Measurements from ENCODE around the gene SLC51B. TPM values are rescaled to one million over a fixed set of nuclear protein-coding genes. Genes with fewer than 3 reads are reported as not detected.
"Not testable (repeated sequence)": the region's sequence is repeated elsewhere in the genome, so short reads cannot be mapped to it uniquely, and the experiment has no call there.

SLC51B gene
- 1 to 10 TPM in 10 of 12 donors, not detected in 2; 1.0 to 1.9 (median 1.4) TPM for polyA plus RNA-seq (ENCODE audit: insufficient read length in 12 of 12)
- long read RNA-seq, donor 1, transcript SLC51B-201 (4 exons, 940 nt): major isoform, 14 of 33 reads
- long read RNA-seq, donor 1, partial matches to known transcripts: 6 of 33 reads
- long read RNA-seq, donor 1, other reads (novel, unspliced or antisense): 13 of 33 reads
- long read RNA-seq, donor 2: 0 reads
- long read RNA-seq, donor 3: 0 reads
- long read RNA-seq, donor 4: 0 reads
- long read RNA-seq, donor 5, partial matches to known transcripts: 0 of 13 reads
- long read RNA-seq, donor 5, other reads (novel, unspliced or antisense): 13 of 13 reads
- long read RNA-seq, donor 6: 0 reads
- long read RNA-seq, donor 7: 0 reads
- long read RNA-seq, donor 8, partial matches to known transcripts: 0 of 10 reads
- long read RNA-seq, donor 8, other reads (novel, unspliced or antisense): 10 of 10 reads
- long read RNA-seq, donor 9: 0 reads
- long read RNA-seq, donor 10, partial matches to known transcripts: 0 of 9 reads
- long read RNA-seq, donor 10, other reads (novel, unspliced or antisense): 7 of 9 reads
- long read RNA-seq, donor 11, partial matches to known transcripts: 0 of 1 reads
- long read RNA-seq, donor 11, other reads (novel, unspliced or antisense): 0 of 1 reads

DNA sequence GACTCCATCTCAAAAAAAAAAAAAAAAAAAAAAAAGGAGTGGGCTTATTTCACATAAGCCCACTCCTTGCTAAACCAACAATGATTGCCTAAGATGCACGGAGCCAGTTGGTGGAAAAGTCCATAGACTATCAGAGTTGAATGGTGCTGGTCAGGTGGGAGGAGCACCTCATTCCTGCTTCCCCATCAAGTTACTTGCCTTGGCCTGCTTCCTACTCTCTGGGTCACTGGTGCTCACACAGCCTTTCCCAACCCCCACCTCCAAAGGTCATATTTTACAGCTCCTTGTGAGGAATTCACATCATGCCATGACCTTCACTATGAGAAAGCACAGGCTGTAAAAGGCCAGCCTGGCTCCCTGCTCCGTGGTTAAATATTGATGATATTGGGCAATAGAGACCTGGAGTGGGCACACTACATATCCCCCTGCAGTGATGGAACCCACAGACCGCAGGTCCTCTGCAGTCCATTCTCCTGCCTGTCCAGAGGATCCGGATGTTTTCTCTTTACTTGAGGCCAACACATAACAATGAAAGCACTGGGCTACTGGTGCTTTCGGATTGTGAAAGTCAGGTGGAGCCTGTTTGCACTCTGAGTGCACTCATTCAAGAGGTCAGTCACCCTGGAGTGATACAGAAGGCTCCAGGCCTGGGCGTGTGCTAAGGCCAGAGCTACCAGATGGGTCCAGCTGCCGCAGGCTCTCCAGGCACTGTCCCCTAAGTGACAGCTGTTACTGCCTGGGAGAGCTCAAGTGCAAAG, at the start of gene SLC51B:
SLC51B (plus strand) TSS at position 664 of the 758 bp plus-strand sequence. CDS start 4,618 bp downstream, outside the sequence.
- no peak for DNase-seq

DNA sequence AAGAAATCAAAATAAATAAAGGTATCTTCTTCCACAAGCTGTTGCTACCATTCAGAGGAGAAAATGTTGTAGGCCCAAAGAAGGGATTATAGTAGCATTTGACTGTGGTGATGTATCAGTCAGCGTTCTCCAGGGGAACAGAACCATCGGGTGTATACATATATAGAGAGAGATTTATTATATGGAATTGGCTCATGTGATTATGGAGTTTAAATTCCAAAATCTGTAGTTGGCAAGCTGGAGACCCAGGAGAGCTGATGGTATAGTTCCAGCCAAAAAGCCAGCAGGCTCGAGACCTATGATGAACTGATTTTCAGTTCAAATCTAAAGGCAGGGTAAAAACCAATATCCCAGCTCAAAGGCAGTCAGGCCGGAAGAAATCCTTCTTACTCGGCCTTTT, 48.1 kb upstream of the SLC51B start:
- no peak for DNase-seq

DNA sequence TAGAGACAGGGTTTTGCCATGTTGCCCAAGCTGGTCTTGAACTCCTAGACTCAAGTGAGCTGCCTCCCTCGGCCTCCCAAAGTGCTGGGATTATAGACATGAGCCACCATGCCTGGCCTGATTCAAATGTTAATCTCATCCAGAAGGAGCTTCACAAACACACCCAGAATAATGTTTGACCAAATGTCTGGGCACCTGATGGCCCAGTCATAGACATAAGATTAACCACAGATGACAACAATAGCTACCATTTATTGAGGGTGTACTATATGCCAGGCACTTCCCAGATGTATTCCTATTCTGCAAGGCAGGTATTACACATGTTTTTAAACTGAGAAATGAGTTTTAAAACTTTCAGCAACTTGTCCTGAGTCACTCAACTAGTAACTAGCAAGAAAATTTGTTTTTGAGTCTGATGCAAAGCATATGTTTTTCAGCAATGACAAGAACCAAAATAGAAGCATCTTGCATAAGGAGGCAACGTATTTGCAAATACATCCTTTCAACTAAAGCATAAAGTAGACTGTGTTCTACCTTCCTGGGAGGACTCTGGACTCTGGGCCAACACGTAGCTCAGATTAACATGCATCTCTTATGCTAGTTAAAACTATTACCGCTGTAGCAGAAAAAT, 47.3 kb upstream of the SLC51B start:
- no peak for DNase-seq

DNA sequence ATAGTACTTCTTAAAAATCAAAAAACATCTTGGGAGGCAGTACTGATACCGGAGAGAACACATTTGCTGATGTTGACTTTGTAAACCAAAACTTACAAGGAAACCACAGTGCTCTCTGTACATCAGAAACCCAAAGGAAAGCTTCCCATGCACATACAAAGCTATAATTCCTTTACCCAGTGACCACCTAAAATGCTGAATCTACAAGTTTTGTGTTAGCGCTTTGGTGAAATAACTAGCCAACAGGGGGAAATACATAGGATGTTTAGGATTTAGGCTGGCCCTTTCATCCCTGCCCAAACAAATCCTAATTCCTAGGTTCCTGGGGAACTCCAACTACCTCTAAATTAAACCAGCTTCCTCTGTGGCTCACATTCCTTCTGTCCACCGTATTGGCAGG, 40.2 kb upstream of the SLC51B start:
- DNase-seq: no peak

GRCh38 chr15:65006876-65007275, 38.3 kb upstream of the SLC51B start:
- no peak for DNase-seq

DNA sequence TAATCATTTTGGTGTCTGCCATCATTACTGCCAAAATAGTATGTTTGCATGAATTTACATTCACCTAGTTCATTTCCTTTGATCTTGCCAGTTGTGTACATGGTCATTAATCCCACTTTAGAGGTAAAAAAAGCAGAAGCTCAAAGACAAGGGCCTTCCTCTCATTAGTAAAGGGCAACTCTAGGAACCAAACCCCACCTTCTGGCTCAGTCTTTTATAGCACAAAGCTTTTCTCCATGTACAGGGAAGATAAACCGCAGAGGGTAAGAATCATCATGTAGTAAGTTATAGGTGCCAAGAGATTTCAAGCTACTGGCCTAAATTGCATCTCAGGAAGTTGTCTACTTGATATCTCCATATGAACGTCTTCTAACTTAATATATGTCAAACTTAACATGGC, 36.2 kb upstream of the SLC51B start:
- no peak for DNase-seq

DNA sequence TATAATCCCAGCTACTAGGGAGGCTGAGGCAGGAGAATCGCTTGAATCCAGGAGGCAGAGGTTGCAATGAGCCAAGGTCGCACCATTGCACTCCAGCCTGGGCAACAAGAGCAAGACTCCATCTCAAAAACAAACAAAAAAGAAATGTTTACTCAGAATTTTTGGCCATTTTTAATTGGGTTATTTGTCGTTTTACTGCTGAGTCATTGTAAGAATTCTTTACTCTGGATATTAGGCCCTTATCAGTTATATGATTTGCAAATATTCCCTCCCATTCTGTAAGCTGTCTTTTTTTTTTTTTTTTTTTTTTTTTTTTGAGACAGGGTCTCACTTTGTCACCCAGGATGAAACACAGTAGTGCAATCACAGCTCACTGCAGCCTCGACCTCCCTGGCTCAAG, 34.0 kb upstream of the SLC51B start:
- DNase-seq: not testable (repeated sequence)

DNA sequence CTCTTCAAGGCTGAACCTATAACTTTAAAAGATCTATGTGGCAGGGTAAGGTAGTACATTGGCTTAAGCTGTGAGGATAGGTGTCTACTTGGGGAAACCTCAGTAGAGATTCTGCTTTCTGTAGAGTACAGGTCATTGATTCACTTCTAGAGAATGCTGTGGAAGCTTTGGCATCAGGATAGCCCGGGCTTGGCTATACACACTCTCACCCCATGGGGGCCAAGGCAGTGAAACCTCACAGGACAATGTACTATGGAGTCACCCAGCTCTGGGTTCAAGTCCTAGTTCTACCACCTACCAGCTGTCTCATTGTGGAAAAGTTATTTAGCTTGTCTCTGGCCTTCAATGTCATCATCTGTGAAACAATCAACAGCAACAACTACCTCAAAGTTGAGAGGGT, 24.8 kb upstream of the SLC51B start:
- no peak for DNase-seq

DNA sequence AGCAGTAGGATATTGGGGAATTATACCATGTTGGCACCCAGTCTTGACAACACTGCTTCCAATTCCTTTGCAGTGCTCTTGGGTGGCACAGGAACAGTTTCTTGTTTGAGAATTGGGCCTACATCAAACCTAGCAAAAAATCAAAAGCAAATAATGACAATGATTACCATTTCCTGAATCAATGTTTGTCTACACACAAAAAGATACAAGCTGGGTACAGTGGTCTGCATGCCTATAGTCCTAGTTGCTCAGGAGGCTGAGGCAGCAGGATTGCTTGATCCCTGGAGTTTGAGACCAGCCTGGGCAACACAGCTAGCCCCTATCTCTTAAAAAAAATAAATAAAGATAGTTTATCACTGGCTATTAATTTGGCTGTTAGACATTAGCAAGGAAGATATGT, 23.7 kb upstream of the SLC51B start:
- DNase-seq: no peak

DNA sequence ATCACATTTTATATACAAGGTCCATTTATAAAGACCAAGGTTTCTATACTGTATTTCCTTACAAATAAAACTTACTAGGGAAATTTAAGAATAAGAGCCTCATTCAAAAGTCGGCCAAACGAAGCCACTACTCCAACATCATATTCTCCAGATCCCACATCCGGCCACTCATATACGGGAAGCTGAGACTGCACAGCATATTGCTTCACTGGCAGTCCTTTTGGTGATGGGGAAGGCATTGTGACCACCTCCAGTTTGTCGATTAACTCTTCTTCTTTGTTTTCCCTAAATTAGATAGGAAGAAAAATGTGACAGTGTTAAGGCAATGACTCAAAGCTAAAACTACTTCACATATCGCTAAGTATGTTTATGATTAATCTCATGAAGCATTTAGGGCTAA, 18.4 kb upstream of the SLC51B start:
- DNase-seq: no peak

DNA sequence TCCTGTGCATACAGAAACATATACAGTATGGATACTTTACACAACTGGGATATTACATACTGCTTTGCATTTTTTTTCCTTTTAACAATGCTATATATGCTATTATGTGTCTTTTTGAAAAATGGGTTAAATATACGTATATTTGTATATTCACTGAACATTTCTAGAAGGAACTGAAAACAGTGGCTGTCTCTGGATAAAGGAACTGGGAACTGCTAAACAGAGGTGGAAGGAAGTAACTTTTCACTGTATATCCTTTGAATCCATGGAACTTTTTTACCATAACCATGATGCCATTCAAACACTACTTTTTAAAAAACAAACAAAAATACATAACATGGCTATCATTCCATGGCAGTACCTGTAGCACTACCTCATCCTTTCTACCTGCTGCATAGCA, 17.6 kb upstream of the SLC51B start:
- DNase-seq: no peak

DNA sequence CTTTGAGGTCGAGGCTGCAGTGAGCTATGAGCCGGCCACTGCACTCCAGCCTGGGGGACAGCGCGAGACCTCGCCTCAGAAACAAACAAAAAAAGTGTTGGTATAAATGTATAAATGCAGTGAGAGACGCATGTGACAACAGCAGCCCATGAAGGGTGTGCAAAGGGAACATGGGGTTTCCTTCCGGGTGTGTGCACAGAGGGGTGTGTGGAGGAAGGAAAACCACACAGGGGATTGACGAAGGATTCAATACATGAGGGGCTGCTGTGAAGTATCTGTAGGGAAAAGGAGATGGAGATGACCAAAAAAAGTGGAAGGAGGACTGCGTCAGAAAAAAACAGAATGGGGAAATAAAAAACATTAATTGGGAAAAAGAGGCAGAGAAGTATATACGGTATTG, 16.8 kb upstream of the SLC51B start:
- no peak for DNase-seq

DNA sequence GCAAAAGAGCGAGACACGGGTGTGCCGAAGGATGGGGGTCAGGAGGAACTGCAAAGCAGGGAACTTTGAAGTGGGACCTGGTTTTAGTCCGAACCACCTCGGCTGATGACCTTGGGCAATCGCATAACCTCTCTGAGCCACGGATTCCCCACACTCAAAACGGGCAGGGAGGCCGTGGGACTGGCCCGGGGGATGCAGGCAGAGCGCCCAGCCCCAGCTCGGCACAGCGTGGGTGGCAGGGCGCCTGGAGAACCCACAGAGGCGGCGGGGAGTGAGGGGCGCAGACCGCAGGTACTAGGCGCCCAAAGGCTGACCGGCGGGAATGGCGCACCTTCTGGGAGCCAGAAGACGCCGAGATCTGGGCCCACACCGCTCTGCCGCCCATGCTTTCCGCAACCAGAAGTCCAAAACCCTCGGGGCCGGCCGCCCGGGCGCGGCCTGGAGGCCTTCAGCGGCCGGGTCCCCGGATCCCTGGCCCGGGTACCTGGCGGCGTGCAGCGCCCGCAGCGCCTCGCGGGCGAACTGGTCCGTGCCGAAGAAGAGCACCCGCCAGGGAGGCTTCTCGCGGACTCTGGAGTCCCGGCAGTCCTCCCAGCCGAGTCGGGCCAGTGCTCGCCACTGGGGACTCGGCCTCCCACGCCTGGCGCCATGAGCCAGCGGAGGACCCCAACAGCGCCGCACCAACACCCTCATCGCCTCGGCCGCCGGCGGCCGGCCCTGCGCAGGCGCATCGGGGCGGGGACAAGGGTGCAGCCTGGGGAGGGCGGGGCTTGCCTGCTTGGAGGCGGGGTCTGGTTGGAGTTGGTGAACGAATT, 16.1 kb upstream of the SLC51B start, which contains the start of gene MTFMT:
MTFMT (minus strand) TSS at position 719 of the 815 bp plus-strand sequence; CDS start at position 693, 26 bp downstream.
- DNase-seq: peak; percentile 85

GRCh38 chr15:65029736-65030208, 15.4 kb upstream of the SLC51B start:
- DNase-seq: no peak

- DNase-seq: no peak
These were observed 12.2 kb upstream of the SLC51B start for GRCh38 chr15:65032801-65033537.

DNA sequence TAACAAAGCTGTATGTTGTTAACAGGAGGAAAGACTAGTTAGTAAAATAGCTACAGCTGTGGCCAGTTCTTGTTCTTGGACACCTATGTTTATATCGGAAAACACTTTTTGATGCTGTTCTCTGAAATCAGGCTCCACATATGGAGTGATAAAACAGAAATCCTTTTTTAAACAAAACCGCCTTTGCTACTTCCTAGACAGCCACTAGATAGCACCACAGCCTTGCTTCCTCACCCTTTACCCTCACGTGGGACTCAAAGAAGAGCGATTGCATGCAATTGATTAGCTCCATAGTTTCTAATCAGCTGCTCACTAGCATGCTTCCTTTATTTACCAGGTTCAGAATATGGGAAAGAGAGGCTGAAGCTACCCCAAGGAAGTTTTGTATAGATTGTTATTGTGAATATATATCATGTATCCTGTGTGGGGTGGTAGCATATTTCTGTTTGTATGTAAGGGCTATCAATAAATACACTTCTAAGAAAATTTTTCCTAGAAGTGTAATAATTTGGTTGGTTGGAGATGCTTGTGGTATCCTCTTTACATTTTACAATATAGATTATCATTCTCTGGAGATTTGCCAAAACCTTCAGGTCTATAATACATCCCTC, 11.4 kb upstream of the SLC51B start:
- no peak for DNase-seq

DNA sequence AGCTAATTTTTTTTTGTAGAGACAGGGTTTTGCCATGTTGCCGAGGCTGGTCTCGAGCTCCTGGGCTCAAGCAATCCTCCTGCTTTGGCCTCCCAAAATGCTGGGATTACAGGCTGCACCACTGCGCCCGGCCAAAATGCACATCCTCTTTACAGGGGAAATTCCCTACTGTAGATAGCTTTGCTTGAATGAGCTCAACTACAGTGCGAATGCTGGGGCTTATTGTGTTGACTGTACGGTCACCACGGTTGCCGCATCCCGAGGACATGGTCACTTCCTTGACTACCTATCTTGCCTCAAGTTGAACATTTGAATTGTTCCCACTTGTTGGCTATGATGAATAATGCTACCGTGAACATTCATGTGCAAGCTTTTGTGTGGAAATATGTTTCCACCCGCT, 10.5 kb upstream of the SLC51B start:
- DNase-seq: no peak

DNA sequence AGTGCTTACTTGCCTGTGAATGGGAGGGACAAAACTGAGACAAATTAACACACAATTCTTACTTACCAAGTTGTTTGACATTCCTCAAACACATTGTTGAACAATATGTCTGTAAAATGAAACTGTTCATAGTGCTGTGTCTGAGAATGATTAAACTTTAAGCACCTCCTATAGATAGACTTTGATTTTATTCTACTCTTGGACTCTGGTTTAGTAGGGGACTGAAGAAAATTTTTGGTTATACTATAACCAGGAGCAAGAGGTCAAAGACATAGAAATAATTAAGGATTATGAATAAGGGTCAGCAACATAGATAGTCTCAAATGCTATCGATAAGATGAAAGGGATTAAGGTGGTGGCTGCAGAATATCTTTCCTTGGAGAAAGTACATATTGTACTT, 7.9 kb upstream of the SLC51B start:
- no peak for DNase-seq

GRCh38 chr15:65038428-65038827, 6.8 kb upstream of the SLC51B start:
- DNase-seq: no peak

DNA sequence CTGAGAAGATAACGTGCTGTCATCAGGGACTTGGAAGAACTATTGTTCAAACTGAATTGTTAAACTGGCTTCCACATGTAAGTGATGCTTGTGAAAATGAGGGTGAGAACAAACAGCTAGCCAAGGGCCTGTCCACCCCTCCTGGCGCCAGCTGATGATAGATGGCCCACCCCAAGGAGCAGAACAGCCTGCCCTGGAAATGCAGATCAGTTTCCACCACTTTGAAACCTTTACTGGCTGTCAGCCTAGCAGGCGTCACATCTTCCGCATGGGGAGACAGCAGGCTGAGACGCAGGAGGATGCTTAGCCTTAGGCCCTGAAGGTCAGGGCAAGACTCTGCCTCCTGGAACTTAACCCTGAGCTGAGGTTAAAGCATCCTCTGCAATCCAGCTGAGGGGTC, 6.4 kb upstream of the SLC51B start:
- no peak for DNase-seq

Measured in muscle of arm (tissue), 14 donors.